HepG2 (cell line): ENCODE measurements around the gene GALNT17. TPM values are rescaled to one million over a fixed set of nuclear protein-coding genes. Genes with fewer than 3 reads are reported as not detected.

ENCODE experiments used
- ATAC-seq: fragments of 200-7000 bp; cut with Tn5 transposase; 3 replicates; pipeline ENCODE4 v1.9.1; 2020; ENCODE audit warnings: mild to moderate bottlenecking, moderate library complexity
- BruUV-seq: library from RNA; stranded (reverse); fragments of 400-500 nt; replicated peaks from 2 replicates; lab custom pipeline; 2021; lab: Mats Ljungman, UMichigan
- CTCF ChIA-PET: fragments of 300-600 bp; formaldehyde crosslinking; extraction: SDS; loops from one replicate; lab custom pipeline; 2021; ENCODE audit warnings: low total read pairs, inconsistent platforms, low intra/inter-chr PET ratio; lab: Yijun Ruan, JAX
- POLR2A ChIA-PET: fragments of 350-600 bp; sonication (Branson Sonifier 250); formaldehyde crosslinking; loops from one replicate; lab custom pipeline; 2020; ENCODE audit warnings: antibody characterized with exemption, inconsistent platforms; lab: Yijun Ruan, JAX
- DNase-seq: peaks from one replicate; pipeline ENCODE4 v3.0.0-alpha.2; 2015; ENCODE audit warnings: low spot score
- FAIRE-seq: peaks from 3 replicates; lab custom pipeline; 2011; peaks lifted over from hg19 to GRCh38; lab: Jason Lieb, UNC
- H2AFZ ChIP-seq: one replicate; pipeline ENCODE4 v1.6.1; 2011; ENCODE audit warnings: low read length, inconsistent platforms
- H3K27ac ChIP-seq: fragments of 300-600 bp; 3 replicates; pipeline ENCODE4 v1.8.0; 2011; ENCODE audit warnings: mixed run types, mild to moderate bottlenecking, mixed read lengths, low read length, inconsistent platforms; ENCODE audit not compliant: insufficient read depth; ENCODE audit errors: extremely low read length
- H3K27me3 ChIP-seq, 2 experiments: fragments of 200-600 bp in 1 of 2; 2 replicates in 1 of 2; 3 replicates in 1 of 2; pipeline versions ENCODE4 v1.6.0 to v1.8.0; 2011; ENCODE audit warnings: low read length in 2 of 2, mild to moderate bottlenecking in 2 of 2, moderate library complexity in 2 of 2, inconsistent platforms in 1 of 2; ENCODE audit not compliant: insufficient read depth in 2 of 2, control insufficient read depth in 1 of 2
- H3K36me3 ChIP-seq, 2 experiments: fragments of 200-600 bp in 1 of 2; replicated peaks in 1 of 2; 2 replicates in 1 of 2; 3 replicates in 1 of 2; pipeline versions ENCODE4 v1.5.1 to v1.8.0; 2011; ENCODE audit warnings: low read length in 2 of 2, inconsistent platforms in 1 of 2; ENCODE audit not compliant: insufficient read depth in 2 of 2, control insufficient read depth in 1 of 2
- H3K4me1 ChIP-seq: 2 replicates; pipeline ENCODE4 v1.5.1; 2012; ENCODE audit warnings: low read length, inconsistent platforms; ENCODE audit not compliant: insufficient read depth
- H3K4me2 ChIP-seq: 2 replicates; pipeline ENCODE4 v1.6.0; 2011; ENCODE audit warnings: low read depth, low read length, inconsistent platforms
- H3K4me3 ChIP-seq, 3 experiments: fragments of 200-600 bp in 1 of 3; sonication (generic), shearing (Covaris generic) in 1 of 3; replicated peaks in 1 of 3; 2 replicates each; pipeline ENCODE4 v1.5.1; 2011 to 2016; ENCODE audit warnings: low read length in 3 of 3, inconsistent platforms in 2 of 3, low read depth in 2 of 3, mild to moderate bottlenecking in 2 of 3, control low read depth in 1 of 3, mixed read lengths in 1 of 3; ENCODE audit not compliant: insufficient read depth in 1 of 3
- H3K79me2 ChIP-seq: one replicate; pipeline ENCODE4 v1.6.1; 2011; ENCODE audit warnings: low read length, inconsistent platforms; ENCODE audit not compliant: insufficient read depth
- H3K9ac ChIP-seq: 2 replicates; pipeline ENCODE4 v1.6.0; 2011; ENCODE audit warnings: mild to moderate bottlenecking, low read depth, low read length, inconsistent platforms; ENCODE audit not compliant: insufficient read depth
- H3K9me3 ChIP-seq: 2 replicates; pipeline ENCODE4 v1.5.1; 2012; ENCODE audit warnings: mild to moderate bottlenecking, low read length
- H4K20me1 ChIP-seq: 2 replicates; pipeline ENCODE4 v1.6.0; 2011; ENCODE audit warnings: inconsistent platforms, mild to moderate bottlenecking, low read length, moderate library complexity; ENCODE audit not compliant: insufficient read depth
- KLF16 ChIP-seq, 2 experiments: sonication (generic) in 1 of 2; formaldehyde crosslinking in 1 of 2; IDR thresholded peaks; 2 replicates each; pipeline versions ENCODE4 v1.6.1 to v1.8.0; 2016 to 2023; ENCODE audit warnings: missing genetic modification reagents in 2 of 2, missing compliant biosample characterization in 1 of 2
- MYNN ChIP-seq: sonication (generic); formaldehyde crosslinking; IDR thresholded peaks from 2 replicates; pipeline ENCODE4 v1.4.0; 2020; ENCODE audit warnings: mild to moderate bottlenecking, low read depth, missing genetic modification reagents
- RORA ChIP-seq: sonication (generic); formaldehyde crosslinking; IDR thresholded peaks from 2 replicates; pipeline ENCODE4 v1.5.0; 2020; ENCODE audit warnings: mild to moderate bottlenecking, missing genetic modification reagents, moderate library complexity
- WGBS: methylation state at CpG from one replicate; pipeline ENCODE4 v1.1.6; 2017; ENCODE audit warnings: low lambda C conversion rate; 5-methylcytosine and 5-hydroxymethylcytosine counted together
- in situ Hi-C: cut with HindIII; loops from 2 replicates; pipeline ENCODE4 v1.10.0; 2017; ENCODE audit warnings: low pct_unique_long_range_greater_than_20kb; ENCODE audit not compliant: extremely low pct_ligation_motif_present
- intact Hi-C: fragments of 100-400 bp; cut with micrococcal nuclease; formaldehyde crosslinking; loops from one replicate; pipeline ENCODE4 v1.10.0; 2022; ENCODE audit not compliant: unreplicated experiment
- polyA plus RNA-seq, 8 experiments: library from polyadenylated mRNA; depleted of rRNA in 3 of 8; stranded (reverse) in 7 of 8; unstranded in 1 of 8; fragments of >200 nt; fragmentation: Illumina TruSeq in 4 of 8; extraction: Trizol in 4 of 8; gene quantifications; 2 replicates each; pipeline versions ENCODE4 v1.2.1 to v1.2.3, GENCODE V29; 2011 to 2016; ENCODE audit warnings: low read depth in 4 of 8, missing spikeins in 1 of 8, mixed read lengths in 1 of 8; ENCODE audit not compliant: insufficient read depth in 1 of 8
- total RNA-seq, 5 experiments: library from RNA; depleted of rRNA; stranded (reverse); fragments of >200 nt; fragmentation: Illumina TruSeq; extraction: Trizol; gene quantifications; 2 replicates each; pipeline ENCODE4 v1.2.3, GENCODE V29; 2016; ENCODE audit warnings: low read depth in 1 of 5
- TF ChIP-seq, protein P1 (sequence below): sonication (generic); formaldehyde crosslinking; IDR thresholded peaks from 2 replicates; pipeline ENCODE4 v1.4.0; 2020; ENCODE audit warnings: missing genetic modification reagents, borderline replicate concordance
- TF ChIP-seq, protein P2 (sequence below): IDR thresholded peaks from 2 replicates; pipeline ENCODE4 v1.6.1; 2012; ENCODE audit warnings: inconsistent platforms
- TF ChIP-seq, protein P3 (sequence below): sonication (generic); formaldehyde crosslinking; IDR thresholded peaks from 2 replicates; pipeline ENCODE4 v1.4.0; 2020; ENCODE audit warnings: missing genetic modification reagents

The GALNT17 gene
- total and polyA plus RNA-seq, 2 of the 13 experiments (the other 11 are each of a cell fraction or from before 2014, with no cell fraction given), result not detected

DNA sequence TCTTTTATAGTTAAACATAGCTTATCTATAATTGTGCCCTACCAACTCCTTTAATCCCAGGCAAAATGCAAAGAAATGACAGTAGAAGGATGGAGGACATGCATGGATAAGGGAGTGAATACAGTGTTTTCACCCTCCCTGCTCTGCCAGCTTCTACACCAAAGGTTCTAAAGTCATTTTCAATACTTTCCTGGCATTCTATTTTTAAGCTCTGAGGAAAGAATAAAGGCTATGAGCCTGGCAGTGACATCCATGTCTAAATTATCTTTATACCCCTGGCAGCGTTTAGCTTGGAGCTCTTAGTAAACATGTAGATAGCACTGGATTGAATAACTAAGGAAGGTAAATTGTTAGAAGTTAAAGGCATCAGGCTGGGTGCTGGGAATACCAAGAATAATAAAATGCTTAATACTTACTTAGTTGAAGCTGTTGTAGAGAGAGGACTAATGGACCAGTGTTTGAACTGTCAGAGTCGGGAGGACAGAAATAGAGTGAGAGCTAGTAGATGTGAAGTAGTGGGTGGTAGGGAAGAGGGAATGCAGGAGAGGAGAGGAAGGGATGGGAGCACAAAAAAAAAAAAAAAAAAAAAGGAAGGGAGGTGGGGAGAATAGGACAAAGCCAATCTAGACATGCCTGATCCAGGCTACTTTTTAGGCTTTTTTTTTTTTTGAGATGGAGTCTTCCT is 518.9 kb downstream of the GALNT17 start:
- intact Hi-C loops, result no loop called here
- Histone ChIP-seq H2AFZ (no peak overlapping the region), H3K27ac (no peak overlapping the region), H3K4me3 (no peak overlapping the region), H3K79me2 (no peaks in the 10 kb centered on the region), H3K27me3 (no peaks in the 10 kb centered on the region), H3K4me2 (no peak overlapping the region), H4K20me1 (no peaks in the 10 kb centered on the region), H3K36me3 (no peaks in the 10 kb centered on the region), H3K4me1 (no peaks in the 10 kb centered on the region), H3K9me3 (peaks cover 35% of the 10 kb centered on the region), H3K9ac (no peak overlapping the region)
- DNase-seq, result no peak
- POLR2A ChIA-PET, result no interaction called here
- 2% methylated on average over 2 of the region's 2 CpGs for WGBS
- FAIRE-seq, result no peak
- no TSS peak for BruUV-seq
- TF ChIP-seq, protein P1, sequence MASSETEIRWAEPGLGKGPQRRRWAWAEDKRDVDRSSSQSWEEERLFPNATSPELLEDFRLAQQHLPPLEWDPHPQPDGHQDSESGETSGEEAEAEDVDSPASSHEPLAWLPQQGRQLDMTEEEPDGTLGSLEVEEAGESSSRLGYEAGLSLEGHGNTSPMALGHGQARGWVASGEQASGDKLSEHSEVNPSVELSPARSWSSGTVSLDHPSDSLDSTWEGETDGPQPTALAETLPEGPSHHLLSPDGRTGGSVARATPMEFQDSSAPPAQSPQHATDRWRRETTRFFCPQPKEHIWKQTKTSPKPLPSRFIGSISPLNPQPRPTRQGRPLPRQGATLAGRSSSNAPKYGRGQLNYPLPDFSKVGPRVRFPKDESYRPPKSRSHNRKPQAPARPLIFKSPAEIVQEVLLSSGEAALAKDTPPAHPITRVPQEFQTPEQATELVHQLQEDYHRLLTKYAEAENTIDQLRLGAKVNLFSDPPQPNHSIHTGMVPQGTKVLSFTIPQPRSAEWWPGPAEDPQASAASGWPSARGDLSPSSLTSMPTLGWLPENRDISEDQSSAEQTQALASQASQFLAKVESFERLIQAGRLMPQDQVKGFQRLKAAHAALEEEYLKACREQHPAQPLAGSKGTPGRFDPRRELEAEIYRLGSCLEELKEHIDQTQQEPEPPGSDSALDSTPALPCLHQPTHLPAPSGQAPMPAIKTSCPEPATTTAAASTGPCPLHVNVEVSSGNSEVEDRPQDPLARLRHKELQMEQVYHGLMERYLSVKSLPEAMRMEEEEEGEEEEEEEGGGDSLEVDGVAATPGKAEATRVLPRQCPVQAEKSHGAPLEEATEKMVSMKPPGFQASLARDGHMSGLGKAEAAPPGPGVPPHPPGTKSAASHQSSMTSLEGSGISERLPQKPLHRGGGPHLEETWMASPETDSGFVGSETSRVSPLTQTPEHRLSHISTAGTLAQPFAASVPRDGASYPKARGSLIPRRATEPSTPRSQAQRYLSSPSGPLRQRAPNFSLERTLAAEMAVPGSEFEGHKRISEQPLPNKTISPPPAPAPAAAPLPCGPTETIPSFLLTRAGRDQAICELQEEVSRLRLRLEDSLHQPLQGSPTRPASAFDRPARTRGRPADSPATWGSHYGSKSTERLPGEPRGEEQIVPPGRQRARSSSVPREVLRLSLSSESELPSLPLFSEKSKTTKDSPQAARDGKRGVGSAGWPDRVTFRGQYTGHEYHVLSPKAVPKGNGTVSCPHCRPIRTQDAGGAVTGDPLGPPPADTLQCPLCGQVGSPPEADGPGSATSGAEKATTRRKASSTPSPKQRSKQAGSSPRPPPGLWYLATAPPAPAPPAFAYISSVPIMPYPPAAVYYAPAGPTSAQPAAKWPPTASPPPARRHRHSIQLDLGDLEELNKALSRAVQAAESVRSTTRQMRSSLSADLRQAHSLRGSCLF (CRISPR knock-in tag), result no peak
- TF ChIP-seq RORA (CRISPR knock-in tag) (no peak), KLF16 (CRISPR knock-in tag; IDR thresholded peaks at IDR 0.05) (no peak), MYNN (no peak)
- TF ChIP-seq, protein P2, sequence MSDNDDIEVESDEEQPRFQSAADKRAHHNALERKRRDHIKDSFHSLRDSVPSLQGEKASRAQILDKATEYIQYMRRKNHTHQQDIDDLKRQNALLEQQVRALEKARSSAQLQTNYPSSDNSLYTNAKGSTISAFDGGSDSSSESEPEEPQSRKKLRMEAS, result no peak
- TF ChIP-seq, protein P3, sequence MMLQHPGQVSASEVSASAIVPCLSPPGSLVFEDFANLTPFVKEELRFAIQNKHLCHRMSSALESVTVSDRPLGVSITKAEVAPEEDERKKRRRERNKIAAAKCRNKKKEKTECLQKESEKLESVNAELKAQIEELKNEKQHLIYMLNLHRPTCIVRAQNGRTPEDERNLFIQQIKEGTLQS, result no peak
- in situ Hi-C loops, result no loop called here
- ATAC-seq, result no peak
- CTCF ChIA-PET, result no interaction called here
